ENCODE data around the gene ABCA13. TPM values are rescaled to one million over a fixed set of nuclear protein-coding genes. Genes with fewer than 3 reads are reported as not detected.

The ABCA13 gene
- total RNA-seq, 6 experiments from 2014 or later: 0.02 to 0.08 (median 0.05) TPM; not detected in 1

- Mint-ChIP-seq H3K9me3 (no peaks in the 10 kb centered on the region), H3K4me1 (ENCODE audit: low read depth) (no peaks in the 10 kb centered on the region; the same call in 1 of the 2 replicates), H3K36me3 (ENCODE audit: low read depth) (no peaks in the 10 kb centered on the region), H3K27me3 (ENCODE audit: insufficient read depth) (no peaks in the 10 kb centered on the region; the same call in 1 of the 2 replicates), H3K27ac (no peak overlapping the region), H3K4me3 (no peak overlapping the region)
- TF ChIP-seq CTCF (IDR thresholded peaks at IDR 0.05): no peak
- DNase-seq: no peak
Observed at GRCh38 chr7:48262606-48263310, 91.5 kb downstream of the ABCA13 start.

- DNase-seq: no peak
- H3K27ac Mint-ChIP-seq: no peak overlapping the region
- no peaks in the 10 kb centered on the region for H3K9me3 Mint-ChIP-seq
- TF ChIP-seq CTCF (IDR thresholded peaks at IDR 0.05): no peak
- no peaks in the 10 kb centered on the region for H3K36me3 Mint-ChIP-seq (ENCODE audit: low read depth)
- no peaks in the 10 kb centered on the region; the same call in 1 of the 2 replicates for H3K4me1 Mint-ChIP-seq (ENCODE audit: low read depth)
- H3K4me3 Mint-ChIP-seq: no peak overlapping the region
- H3K27me3 Mint-ChIP-seq (ENCODE audit: insufficient read depth): no peaks in the 10 kb centered on the region; the same call in 1 of the 2 replicates
Observed at GRCh38 chr7:48263311-48263650, 92.0 kb downstream of the ABCA13 start.

GRCh38 chr7:48269066-48269465 lies 97.8 kb downstream of the ABCA13 start:
- no peak for TF ChIP-seq CTCF (IDR thresholded peaks at IDR 0.05)

GRCh38 chr7:48274662-48275061 lies 103.4 kb downstream of the ABCA13 start:
- H3K9me3 Mint-ChIP-seq: no peaks in the 10 kb centered on the region
- peaks cover 4% of the 10 kb centered on the region; the same call in 1 of the 2 replicates for H3K27me3 Mint-ChIP-seq (ENCODE audit: insufficient read depth)
- no peak for TF ChIP-seq CTCF (IDR thresholded peaks at IDR 0.05)
- peaks cover 10% of the 10 kb centered on the region for H3K4me1 Mint-ChIP-seq (ENCODE audit: low read depth)
- H3K36me3 Mint-ChIP-seq (ENCODE audit: low read depth): no peaks in the 10 kb centered on the region
- peak; percentile 2 for DNase-seq
- no peak overlapping the region for H3K4me3 Mint-ChIP-seq
- H3K27ac Mint-ChIP-seq: no peak overlapping the region

More at GRCh38 chr7:48269066-48269465, 97.8 kb downstream of the ABCA13 start:
- Mint-ChIP-seq H3K9me3 (no peaks in the 10 kb centered on the region), H3K27me3 (ENCODE audit: insufficient read depth) (no peaks in the 10 kb centered on the region), H3K4me3 (no peak overlapping the region), H3K36me3 (ENCODE audit: low read depth) (no peaks in the 10 kb centered on the region), H3K27ac (no peak overlapping the region), H3K4me1 (ENCODE audit: low read depth) (no peaks in the 10 kb centered on the region)
- no peak for DNase-seq

- Mint-ChIP-seq H3K27me3 (ENCODE audit: insufficient read depth) (peaks cover 4% of the 10 kb centered on the region), H3K36me3 (ENCODE audit: low read depth) (no peaks in the 10 kb centered on the region), H3K4me3 (no peak overlapping the region), H3K9me3 (no peaks in the 10 kb centered on the region), H3K27ac (no peak overlapping the region), H3K4me1 (ENCODE audit: low read depth) (peaks cover 23% of the 10 kb centered on the region)
- no peak for TF ChIP-seq CTCF (IDR thresholded peaks at IDR 0.05)
- DNase-seq: no peak
Observed at GRCh38 chr7:48279420-48279819, 108.2 kb downstream of the ABCA13 start.
